GM19240 (cell line): ENCODE data around the gene NAGK.
A peak's percentile ranks its signal among the peaks of the same experiment; 100 is the strongest.
"Not testable (repeated sequence)": the region's sequence is repeated elsewhere in the genome, so short reads cannot be mapped to it uniquely, and the experiment has no call there.

Source experiments
- DNase-seq: peaks from one replicate; pipeline ENCODE4 v3.0.0; 2011; ENCODE audit warnings: low spot score; ENCODE audit not compliant: insufficient read length

The NAGK gene

DNA sequence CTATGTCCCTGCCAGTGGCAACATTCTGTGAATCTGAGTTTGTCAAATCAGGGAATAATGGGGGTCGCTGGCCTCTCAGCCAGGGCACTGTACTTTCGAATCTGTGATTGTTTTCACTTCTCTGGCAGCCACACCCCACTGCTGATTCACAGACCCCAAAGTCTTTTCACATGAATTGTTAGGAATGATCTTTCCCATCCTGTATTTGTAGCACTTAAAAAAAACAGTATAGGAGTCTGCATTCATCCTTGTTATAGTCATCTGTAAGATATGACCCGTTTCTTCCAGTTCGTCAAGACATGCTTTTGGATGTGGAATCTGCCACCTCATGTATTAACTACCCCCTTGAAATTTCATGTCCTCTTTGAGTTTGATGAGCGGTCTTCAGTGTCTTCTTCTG is 928 bp downstream of the NAGK start:
- no peak for DNase-seq

DNA sequence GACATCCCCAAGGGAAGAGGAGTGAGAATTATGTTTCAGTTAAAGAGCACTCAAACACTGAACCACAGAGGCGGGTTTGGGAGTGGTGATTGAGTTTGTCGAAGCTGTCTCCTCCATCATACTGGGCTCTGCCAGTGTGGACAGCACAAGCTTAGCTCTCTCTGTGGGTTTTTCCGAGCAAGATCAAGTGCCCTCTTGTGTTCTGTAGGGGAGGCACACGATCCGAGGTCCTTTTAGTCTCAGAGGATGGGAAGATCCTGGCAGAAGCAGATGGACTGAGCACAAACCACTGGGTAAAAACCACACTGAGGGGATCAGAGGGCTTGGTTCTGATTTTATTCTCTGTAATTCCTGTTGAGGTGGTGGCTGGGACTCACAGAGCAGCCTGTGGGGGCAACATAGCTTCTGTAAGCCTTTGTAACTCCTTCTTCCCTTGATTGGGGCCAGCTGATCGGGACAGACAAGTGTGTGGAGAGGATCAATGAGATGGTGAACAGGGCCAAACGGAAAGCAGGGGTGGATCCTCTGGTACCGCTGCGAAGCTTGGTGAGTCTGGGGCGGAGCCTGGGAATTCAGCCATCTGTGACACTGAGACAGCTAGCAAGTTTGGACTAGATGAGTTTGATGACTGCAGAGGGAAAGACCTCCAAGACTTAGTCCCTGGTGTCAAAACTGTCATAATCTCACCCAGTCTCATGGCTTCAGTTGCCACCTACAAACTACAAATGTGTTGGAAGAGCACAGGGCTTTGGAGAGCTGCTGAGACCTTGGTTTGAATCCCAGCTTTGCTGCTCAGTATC is 2.0 kb downstream of the NAGK start:
- no peak for DNase-seq

DNA sequence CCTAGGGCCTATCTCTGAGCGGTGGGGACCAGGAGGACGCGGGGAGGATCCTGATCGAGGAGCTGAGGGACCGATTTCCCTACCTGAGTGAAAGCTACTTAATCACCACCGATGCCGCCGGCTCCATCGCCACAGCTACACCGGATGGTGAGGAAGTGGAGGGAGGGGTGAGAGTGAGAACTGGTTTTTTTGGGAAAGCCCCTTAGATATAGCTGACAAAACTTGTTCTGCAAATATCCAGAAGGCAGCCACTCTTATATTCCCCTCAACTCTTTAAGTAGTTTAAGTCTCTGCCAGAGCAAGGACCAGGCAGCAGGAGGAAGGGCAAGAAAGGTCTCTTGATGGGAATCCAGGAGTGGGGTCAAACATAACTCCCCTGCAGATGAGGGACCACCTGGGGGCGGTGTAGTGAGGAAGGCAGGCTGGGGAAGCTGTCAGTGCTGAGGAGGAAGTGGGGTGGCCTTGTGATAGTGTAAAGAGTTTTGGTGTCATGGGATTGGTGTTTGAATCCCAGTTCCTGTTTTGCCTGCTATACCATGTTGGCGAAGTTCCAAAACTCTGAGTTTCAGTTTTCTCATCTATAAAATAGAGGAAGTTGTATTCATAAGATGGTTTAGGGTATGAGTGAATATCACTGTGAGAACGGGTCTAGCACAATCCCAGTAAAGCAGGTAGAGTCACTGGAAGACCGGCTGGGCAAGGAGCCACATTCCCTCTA is 3.4 kb downstream of the NAGK start:
- DNase-seq, result peak; percentile 61

DNA sequence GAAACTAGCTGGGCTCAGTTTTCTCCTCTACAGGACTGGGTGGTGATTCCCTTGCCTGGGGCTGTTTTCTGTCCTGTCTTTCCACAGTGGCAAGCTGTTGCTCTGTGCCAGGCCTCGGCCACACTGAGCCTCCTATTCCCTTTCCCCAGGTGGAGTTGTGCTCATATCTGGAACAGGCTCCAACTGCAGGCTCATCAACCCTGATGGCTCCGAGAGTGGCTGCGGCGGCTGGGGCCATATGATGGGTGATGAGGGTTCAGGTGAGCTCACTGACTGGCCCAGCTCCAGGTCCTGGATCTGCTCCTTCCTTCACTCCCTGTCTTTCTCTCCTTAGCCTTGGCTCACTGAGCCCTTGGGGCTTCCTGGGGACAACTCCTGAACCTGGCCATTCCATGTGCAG is 4.0 kb downstream of the NAGK start:
- DNase-seq, result no peak

DNA sequence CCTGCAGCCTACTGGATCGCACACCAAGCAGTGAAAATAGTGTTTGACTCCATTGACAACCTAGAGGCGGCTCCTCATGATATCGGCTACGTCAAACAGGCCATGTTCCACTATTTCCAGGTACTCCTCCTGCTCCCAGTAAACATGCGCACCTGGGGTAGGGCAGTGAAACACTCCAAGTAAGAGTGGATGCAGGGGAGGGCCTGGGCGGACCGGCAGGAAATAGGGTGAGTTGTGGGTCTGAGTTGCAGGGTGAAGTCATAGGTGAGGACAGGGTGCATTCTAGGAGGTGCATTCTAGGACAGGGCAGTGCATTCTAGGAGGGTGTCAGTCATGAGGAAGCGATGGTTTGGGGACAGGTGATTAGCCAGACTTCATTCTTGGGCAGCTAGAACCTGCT is 5.0 kb downstream of the NAGK start:
- DNase-seq, result no peak

DNA sequence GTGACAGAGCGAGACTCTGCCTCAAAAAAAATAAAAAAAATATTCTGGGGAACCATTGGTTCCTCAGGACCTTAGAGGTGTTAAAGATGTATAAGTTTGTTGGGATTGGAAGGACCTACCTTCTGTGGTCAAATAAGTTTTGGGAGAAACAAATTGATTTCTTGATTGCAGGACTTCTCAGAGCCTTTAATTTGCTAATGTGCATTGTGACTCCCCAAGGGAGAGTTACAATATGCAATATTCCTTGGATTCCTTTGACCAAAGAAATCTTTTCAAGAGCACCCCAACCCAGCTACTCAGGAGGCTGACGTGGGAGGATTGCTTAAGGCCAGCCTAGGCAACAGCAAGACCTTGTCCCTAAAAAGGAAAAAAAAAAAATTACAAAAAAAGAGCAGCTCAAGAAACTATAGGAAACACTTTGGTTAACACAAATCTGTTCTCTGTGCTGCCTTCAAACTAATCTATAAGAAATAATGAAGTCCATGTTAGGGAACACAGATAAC is 6.5 kb downstream of the NAGK start:
- DNase-seq, result no peak

DNA sequence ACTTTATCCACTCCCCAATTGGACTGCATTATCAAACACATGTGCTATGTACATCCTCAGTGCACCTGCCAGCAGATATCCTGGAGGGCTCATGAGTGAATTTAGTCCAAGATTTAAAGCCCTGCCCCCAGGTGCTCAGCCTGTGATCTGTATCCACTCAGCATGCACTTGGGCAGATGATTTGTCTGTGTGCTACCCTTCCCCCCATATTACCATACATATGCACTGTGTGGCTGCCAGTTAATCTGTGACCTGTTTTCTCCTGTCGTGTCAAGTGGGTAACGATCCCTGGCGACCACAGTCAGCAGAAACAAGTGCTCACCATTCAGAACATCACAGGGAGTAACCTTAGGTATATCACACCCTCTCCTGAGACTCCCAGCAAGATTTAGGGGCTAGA is 10.2 kb downstream of the NAGK start:
- DNase-seq, result no peak

DNA sequence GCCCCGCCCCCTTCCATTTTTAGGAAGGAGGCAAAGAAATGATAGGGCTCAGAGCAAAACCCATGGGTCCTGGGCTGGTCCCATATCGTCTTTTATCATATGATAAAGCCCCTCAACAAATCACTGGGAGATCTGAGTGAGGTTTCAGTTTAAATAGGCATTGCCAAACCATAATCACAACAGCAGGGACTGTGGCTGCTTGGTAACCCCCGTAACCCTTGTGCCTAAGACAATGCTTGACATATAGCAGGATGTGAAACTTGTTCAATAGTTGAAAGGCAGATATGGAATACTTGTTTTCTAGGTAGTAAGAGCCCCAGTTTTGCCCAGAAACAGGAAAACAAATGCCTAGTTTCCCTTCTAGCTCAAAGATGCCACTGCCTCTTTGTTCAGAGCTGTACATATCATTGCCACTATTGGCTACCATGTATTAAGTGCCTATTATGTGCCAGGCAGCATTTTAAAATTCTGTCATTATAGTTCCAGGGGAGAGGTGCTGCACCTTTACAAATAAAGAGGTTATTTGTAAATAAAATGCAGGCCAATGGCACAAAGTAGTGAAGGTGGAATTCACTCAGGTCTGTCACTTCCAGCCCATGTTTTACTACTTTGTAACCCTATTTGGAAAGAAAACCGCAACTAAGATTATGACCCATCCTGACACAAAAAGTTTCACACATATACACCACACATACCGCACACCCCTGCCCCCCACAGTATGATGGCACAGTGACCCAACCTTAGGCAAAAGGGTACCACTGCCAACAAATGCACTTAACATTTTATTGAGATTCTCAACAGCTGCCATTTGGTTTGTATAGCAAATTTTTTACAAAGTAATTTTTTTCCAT is 14.2 kb downstream of the NAGK start:
- no peak for DNase-seq

DNA sequence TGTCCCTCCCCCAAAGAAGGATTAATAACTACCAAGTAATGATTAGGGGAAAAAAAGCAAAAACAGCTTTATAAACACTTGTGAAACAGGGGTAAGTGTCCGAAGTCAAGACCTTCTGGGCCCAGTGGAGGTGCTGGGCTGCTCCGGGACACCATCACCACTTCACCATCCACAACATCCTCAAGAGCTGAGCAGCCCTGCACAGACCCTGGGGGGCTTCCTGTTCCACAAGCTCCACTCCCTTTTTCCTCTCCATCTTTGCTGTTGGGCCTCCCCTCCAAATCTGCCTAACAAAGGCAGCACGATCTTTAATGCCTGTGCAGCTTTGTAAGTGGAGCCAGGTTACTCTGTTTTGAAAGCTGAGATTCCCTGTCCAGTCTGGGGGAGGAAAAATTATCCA is 14.8 kb downstream of the NAGK start:
- not testable (repeated sequence) for DNase-seq

DNA sequence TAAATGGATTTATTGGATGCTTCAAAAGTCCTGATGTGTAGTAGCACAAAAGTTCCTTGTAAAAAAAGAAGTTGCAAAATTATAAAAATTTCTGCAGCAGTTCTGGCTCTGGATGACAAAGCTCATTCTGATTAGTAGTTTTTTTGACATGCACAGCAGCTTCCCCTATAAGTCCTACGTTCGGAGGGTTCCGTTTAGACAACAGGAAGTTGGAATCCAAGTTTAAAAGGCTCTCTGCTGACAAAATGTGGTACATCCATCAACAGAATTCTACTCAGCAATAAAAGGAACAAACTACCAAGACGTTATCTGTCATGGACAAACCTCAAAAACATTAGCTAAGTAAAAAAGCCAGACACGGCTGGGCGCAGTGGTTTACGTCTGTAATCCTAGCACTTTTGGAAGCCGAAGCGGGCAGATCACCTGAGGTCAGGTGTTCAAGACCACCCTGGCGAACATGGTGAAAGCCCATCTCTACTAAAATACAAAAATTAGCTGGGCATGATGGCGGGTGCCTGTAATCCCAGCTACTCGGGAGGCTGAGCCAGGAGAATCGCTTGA is 15.4 kb downstream of the NAGK start:
- DNase-seq, result not testable (repeated sequence)

DNA sequence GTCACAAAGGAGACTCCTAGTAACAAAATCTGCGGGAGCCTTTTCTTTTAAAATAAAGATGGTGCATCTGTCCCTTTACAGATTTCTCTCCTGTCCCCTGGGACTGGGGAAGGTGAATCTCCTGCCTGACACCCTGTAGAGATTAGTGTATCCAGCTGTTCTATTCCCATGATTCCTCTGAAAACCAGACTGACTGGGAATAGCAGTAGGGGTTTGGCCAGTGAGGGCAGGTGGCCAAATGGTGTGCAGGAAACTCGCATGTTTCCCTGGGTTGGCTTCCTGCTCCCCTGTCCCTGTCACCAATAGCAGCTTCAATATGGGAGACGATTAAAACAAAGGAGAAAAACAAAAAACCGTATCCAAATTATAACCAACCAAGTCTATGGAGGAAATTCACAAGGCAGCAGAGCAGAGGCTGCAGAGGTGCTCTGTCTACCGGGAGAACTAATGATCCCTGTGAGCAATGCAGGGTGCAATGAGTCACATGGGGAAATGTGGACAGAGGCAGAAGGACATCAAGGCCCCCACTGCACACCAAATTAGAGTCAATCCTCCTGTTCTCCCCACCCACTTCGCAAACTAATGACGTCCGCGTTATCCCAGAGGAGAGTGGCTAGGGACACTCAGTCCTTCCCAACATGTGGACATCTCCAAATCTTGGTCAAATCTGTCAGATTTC is 17.0 kb downstream of the NAGK start:
- DNase-seq, result not testable (repeated sequence)

DNA sequence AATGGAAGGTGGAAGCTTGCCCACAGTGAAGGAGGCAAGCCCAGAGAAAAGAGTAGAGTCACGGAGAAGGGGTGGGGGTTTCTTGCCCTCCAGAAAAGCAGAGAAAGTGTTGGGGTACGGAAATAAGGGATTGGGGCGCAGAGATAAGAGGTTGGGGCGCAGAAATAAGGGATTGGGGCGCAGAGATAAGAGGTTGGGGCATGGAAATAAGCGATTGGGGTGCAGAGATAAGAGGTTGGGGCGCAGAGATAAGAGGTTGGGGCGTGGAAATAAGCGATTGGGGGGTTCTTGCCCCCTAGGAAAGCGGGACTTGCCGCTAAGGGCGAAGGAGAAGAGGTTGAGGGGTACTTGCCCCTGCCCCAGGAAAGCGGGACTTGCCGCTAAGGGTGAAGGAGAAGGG is 21.0 kb downstream of the NAGK start:
- not testable (repeated sequence) for DNase-seq

DNA sequence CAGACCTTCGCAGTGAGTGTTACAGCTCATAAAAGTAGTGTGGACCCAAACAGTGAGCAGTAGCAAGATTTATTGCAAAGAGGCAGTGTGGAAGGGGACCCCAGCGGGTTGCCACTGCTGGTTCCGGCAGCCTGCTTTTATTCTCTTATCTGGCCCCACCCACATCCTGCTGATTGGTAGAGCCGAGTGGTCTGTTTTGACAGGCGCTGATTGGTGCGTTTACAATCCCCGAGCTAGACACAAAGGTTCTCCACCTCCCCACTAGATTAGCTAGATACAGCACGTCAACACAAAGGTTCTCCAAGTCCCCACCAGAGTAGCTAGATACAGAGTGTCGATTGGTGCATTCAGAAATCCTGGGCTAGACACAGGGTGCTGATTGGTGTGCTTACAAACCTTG is 23.4 kb downstream of the NAGK start:
- DNase-seq, result not testable (repeated sequence)

DNA sequence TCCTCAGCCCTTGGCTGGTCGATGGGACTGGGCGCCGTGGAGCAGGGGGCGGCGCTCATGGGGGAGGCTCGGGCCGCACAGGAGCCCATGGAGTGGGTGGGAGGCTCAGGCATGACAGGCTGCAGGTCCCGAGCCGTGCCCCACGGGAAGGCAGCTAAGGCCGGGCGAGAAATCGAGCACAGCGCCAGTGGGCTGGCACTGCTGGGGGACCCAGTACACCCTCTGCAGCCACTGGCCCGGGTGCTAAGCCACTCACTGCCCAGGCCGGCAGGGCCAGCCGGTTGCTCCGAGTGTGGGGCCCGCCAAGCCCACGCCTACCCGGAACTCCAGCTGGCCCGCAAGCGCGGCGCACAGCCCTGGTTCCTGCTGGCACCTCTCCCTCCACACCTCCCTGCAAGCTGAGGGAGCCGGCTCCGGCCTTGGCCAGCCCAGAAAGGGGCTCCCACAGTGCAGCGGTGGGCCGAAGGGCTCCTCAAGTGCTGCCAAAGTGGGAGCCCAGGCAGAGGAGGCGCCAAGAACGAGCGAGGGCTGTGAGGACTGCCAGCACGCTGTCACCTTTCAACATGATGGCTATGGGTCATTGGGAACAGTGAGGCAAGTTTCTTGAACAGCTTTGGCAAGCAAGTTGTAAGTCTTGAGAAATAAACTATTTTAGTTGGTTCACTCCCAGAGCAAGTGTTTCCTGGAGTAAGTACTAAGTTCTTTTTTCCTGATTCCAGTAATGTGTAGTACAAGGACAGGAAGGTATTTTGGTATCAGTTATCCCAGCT is 24.2 kb downstream of the NAGK start:
- not testable (repeated sequence) for DNase-seq

DNA sequence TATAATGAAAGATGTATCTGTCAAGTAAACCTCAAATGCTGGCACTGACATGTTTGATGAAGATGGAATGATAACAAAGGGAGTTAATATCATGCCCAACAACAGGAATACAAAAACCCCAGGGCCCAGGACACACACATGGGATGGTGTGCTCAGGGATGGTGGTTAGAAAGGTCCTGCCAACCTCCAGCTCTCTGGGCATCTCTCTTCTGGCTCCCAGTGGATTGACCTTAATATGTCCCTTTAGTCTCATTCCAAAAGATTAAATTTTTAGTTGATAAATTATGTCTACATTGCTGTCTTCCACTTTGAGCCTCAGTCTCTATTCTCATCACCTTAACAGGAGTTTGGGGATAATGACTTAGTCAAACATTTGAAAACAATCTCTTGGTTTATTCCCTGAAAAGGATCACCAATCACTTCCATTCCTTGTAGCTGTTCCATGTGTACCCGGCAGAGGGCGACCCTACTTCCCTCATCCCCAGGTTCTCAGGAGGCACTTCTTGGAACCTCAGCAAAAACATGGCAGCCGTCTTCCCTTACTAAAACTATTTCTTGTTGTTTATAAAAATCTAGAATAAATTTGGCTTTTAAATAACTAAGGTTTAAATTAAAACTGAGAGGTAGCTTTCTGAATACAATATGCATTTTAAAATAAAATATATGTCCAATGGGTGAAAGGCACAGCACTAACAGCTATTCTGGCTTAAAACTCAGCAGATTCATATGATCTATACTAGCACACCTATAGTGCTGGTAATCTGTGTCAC is 31.9 kb downstream of the NAGK start:
- peak; percentile 19 for DNase-seq

DNA sequence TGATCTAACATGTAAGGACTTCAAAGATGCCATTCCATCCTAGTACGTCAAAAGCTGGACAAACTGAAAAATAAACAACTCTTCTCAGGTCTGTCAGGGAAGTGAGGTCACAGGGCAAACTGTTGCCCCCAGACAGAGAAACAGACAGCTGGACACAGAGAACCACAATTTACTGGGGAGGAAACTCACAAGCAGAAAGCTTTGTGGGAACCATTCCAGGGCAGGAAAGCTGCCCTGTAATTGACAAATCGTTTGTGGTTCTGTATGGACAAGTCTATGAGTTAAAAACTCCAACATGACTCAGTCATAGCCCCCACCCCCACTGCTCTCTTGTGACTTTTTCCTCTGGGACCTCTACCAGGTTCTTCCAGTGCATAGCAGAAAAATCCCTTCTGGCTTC is 33.2 kb downstream of the NAGK start:
- DNase-seq, result no peak

DNA sequence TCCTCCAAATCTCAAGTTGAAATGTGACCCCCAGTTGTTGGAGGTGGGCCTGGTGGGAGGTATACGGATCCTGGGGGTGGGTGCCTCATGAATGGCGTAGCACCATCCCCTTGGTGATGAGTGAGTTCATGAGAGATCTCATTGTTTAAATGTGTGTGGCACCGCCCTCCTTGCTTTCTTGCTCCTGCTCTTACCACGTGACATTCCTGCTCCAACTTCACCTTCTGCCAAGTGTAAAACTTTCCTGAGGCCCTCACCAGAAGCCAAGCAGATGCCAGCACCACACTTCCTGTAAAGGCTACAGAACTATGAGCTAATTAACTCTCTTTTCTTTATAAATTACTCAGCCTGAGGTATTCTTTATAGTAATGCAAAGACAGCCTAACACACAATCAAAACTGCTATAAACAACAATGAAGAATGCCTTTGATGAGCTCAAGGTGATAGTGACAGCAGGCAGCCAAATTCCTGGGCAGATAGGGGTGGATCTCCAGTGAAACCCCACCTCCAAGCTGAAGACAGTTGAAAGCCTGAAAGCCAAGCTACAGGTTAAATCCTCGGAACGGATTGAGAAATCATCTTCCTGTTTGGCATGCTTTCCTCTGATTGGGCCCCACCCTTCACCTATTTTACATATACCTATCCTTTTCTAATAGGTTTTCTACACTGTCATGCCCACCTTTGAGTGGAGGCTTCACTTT is 34.7 kb downstream of the NAGK start:
- DNase-seq, result no peak

DNA sequence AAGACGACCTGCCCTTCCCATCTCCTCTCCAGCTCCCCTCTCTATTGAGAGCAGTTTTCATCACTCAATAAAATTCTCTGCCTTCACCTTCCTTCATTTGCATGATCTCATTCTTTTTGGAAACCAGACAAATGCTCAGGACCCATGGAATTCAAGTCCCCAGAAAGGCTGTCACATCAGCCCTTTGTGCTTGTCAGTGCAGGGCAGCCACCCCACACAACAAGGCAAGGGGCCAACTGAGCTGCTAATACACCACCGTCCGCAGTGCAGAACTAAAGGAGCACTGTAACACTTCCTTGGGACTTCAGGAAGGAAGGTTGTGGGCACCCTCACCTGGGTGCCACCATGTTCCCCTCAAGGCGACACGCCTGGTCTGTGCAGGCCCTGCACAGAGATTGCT is 35.4 kb downstream of the NAGK start:
- no peak for DNase-seq

DNA sequence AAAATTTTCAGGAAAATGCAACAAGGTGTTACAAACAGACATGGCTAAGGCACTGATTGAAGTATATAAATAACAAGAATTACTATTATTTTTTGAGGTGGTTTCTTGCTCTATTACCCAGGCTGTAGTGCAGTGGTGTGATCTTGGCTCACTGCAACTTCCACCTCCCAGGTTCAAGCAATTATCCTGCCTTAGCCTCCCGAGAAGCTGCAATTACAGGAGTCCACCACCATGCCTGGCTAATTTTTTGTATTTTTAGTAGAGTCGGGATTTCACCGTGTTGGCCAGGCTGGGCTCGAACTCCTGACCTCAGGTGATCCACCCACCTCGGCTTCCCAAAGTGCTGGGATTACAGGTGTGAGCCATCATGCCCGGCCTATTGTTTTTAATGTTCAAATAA is 38.0 kb downstream of the NAGK start:
- not testable (repeated sequence) for DNase-seq
